Endothelial cell of coronary artery (primary cell): Measurements from ENCODE around the gene VPS33A. TPM values are rescaled to one million over a fixed set of nuclear protein-coding genes. Genes with fewer than 3 reads are reported as not detected.

Experiments
- total RNA-seq: library from RNA; depleted of rRNA; stranded (reverse); fragments of >200 nt; gene quantifications from 2 replicates; pipeline ENCODE4 v1.2.3, GENCODE V29; 2014

The VPS33A gene
- total RNA-seq: 18.0 and 18.2 TPM in 2 replicates

GRCh38 chr12:122266230-122266901 lies at the start of gene VPS33A:
Gene VPS33A (minus strand): TSS chr12:122266494. CDS start chr12:122266408, 86 bp downstream.

GRCh38 chr12:122225683-122226365 lies 40.5 kb downstream of the VPS33A start, which contains the start of gene DIABLO:
Gene DIABLO (minus strand): TSS chr12:122226052. CDS start chr12:122226014, 38 bp downstream.

GRCh38 chr12:122203301-122204166 lies 62.8 kb downstream of the VPS33A start, which contains the start of gene B3GNT4:
Gene B3GNT4 (plus strand): TSS chr12:122203709. CDS start chr12:122204619, 910 bp downstream.

GRCh38 chr12:122182887-122183587 lies 83.3 kb downstream of the VPS33A start, which contains the start of gene LRRC43:
Gene LRRC43 (plus strand): TSS chr12:122183123. CDS start chr12:122183145, 22 bp downstream.

Other genes with a start within 250 kb of the VPS33A start
- gene BCL7A, start 244.6 kb downstream of the VPS33A start, total RNA-seq: 6.2 and 7.2 TPM in 2 replicates
- 12.9 and 23.8 TPM in 2 replicates for gene MLXIP, start 187.7 kb downstream of the VPS33A start, total RNA-seq
- gene IL31, start 92.3 kb downstream of the VPS33A start, total RNA-seq: not detected in 2 replicates
- gene LRRC43, start 83.4 kb downstream of the VPS33A start, total RNA-seq: 0.72 and 0.85 TPM in 2 replicates
- under 0.01 TPM in 2 replicates for gene B3GNT4, start 62.8 kb downstream of the VPS33A start, total RNA-seq
- 58.9 and 64.1 TPM in 2 replicates for gene DIABLO, start 40.4 kb downstream of the VPS33A start, total RNA-seq
- 39.3 and 53.5 TPM in 2 replicates for gene CLIP1, start 156.2 kb upstream of the VPS33A start, total RNA-seq
- gene ZCCHC8, start 234.4 kb upstream of the VPS33A start, total RNA-seq: 10.1 and 14.3 TPM in 2 replicates